Measurements from ENCODE around the gene PPP1R10.
A peak's percentile ranks its signal among the peaks of the same experiment; 100 is the strongest.

- TF ChIP-seq, protein P1, sequence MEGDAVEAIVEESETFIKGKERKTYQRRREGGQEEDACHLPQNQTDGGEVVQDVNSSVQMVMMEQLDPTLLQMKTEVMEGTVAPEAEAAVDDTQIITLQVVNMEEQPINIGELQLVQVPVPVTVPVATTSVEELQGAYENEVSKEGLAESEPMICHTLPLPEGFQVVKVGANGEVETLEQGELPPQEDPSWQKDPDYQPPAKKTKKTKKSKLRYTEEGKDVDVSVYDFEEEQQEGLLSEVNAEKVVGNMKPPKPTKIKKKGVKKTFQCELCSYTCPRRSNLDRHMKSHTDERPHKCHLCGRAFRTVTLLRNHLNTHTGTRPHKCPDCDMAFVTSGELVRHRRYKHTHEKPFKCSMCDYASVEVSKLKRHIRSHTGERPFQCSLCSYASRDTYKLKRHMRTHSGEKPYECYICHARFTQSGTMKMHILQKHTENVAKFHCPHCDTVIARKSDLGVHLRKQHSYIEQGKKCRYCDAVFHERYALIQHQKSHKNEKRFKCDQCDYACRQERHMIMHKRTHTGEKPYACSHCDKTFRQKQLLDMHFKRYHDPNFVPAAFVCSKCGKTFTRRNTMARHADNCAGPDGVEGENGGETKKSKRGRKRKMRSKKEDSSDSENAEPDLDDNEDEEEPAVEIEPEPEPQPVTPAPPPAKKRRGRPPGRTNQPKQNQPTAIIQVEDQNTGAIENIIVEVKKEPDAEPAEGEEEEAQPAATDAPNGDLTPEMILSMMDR (IDR thresholded peaks at IDR 0.05) = no peak
- TF ChIP-seq POLR2A (IDR thresholded peaks at IDR 0.05) = peak; percentile 18 to 67 (median 61)
These were observed 30.4 kb upstream of the PPP1R10 start for GRCh38 chr6:30647242-30648116.

All from body of pancreas (tissue), 4 donors.